Thyroid gland (tissue), 4 donors: Measurements from ENCODE around the gene EVA1C. TPM values are rescaled to one million over a fixed set of nuclear protein-coding genes. Genes with fewer than 3 reads are reported as not detected.
"Not testable (repeated sequence)": the region's sequence is repeated elsewhere in the genome, so short reads cannot be mapped to it uniquely, and the experiment has no call there.

Experiments
- DNase-seq, 2 donors: peaks; one replicate each; pipeline ENCODE4 v3.0.0-alpha.2; 2019
- H3K27ac ChIP-seq, 3 donors: fragments of 200-600 bp; sonication (generic); 1 replicate in 2 of 3; 2 replicates in 1 of 3; pipeline ENCODE4 v1.5.1; 2016 to 2019; ENCODE audit warnings: mild to moderate bottlenecking in 1 of 3, moderate library complexity in 1 of 3
- H3K27me3 ChIP-seq: fragments of 200-600 bp; sonication (generic); one replicate; pipeline ENCODE4 v1.5.1; 2019
- H3K36me3 ChIP-seq, 2 donors: fragments of 200-600 bp; sonication (generic); one replicate each; pipeline ENCODE4 v1.5.1; 2016 to 2019
- H3K4me1 ChIP-seq, 2 donors: fragments of 200-600 bp; sonication (generic); one replicate each; pipeline ENCODE4 v1.5.1; 2017 to 2019
- H3K4me3 ChIP-seq, 3 donors: fragments of 200-600 bp; sonication (generic); replicated peaks in 1 of 3; 1 replicate in 2 of 3; 2 replicates in 1 of 3; pipeline ENCODE4 v1.5.1; 2016; ENCODE audit warnings: mild to moderate bottlenecking in 1 of 3
- H3K9me3 ChIP-seq: fragments of 200-600 bp; sonication (generic); one replicate; pipeline ENCODE4 v1.5.1; 2017
- POLR2A ChIP-seq, 2 donors: fragments of 450-650 bp; IDR thresholded peaks; one replicate each; pipeline ENCODE4 v1.6.1; 2017; ENCODE audit warnings: antibody characterized with exemption in 2 of 2, mild to moderate bottlenecking in 2 of 2, moderate library complexity in 1 of 2
- WGBS, 2 donors: methylation state at CpG; one replicate each; pipeline ENCODE4 v1.1.5; 2017; 5-methylcytosine and 5-hydroxymethylcytosine counted together
- intact Hi-C: fragments of 100-400 bp; cut with DNase I; formaldehyde crosslinking; loops from one replicate; pipeline ENCODE4 v1.15.1; 2023
- total RNA-seq, 4 donors: library from RNA; depleted of rRNA; stranded (reverse); fragments of >200 nt; gene quantifications; one replicate each; pipeline ENCODE4 v1.2.3, GENCODE V29; 2016
- TF ChIP-seq, protein P1 (sequence below), 6 experiments: fragments of 200-600 bp in 3 of 6; fragments of 450-650 bp in 3 of 6; sonication (generic) in 3 of 6; IDR thresholded peaks; one replicate each; pipeline ENCODE4 v1.5.1; 2016 to 2019; ENCODE audit warnings: antibody characterized with exemption in 6 of 6, mild to moderate bottlenecking in 2 of 6, inconsistent platforms in 1 of 6, moderate library complexity in 1 of 6

The EVA1C gene
- total RNA-seq, 4 donors from 2014 or later = 25.4 to 44.6 (median 35.2) TPM

DNA sequence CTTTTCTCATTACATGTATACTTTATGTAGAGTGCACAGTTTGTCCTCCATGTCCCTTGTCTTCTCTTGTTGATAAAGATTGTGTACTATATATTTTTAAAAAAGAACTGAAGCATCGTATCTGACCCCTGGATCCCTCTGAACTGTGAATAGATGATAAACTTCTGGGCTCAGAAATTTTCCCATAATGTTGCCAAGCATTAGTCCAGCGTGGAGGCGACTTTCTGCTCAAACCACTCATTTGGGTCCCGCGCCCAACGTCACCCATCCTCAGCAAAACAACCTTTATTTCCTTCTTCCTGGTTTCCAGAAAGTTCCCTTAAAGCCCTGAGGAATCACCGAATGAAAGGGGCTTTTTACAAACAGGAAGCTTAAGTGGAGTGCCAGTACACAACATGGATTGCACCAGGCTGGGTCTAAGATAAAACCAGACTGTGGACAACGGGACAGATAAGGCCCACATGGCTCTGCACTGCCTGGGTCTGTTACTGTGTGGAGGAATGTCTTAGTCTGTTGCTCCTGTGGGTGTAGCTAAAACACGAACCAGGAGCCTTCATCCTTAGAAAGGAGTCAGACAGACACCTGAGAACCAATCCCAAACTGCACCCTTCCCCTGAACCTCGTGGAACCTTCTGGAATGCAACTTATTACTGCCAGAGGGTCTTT, 15.6 kb downstream of the EVA1C start:
- TF ChIP-seq, protein P1, sequence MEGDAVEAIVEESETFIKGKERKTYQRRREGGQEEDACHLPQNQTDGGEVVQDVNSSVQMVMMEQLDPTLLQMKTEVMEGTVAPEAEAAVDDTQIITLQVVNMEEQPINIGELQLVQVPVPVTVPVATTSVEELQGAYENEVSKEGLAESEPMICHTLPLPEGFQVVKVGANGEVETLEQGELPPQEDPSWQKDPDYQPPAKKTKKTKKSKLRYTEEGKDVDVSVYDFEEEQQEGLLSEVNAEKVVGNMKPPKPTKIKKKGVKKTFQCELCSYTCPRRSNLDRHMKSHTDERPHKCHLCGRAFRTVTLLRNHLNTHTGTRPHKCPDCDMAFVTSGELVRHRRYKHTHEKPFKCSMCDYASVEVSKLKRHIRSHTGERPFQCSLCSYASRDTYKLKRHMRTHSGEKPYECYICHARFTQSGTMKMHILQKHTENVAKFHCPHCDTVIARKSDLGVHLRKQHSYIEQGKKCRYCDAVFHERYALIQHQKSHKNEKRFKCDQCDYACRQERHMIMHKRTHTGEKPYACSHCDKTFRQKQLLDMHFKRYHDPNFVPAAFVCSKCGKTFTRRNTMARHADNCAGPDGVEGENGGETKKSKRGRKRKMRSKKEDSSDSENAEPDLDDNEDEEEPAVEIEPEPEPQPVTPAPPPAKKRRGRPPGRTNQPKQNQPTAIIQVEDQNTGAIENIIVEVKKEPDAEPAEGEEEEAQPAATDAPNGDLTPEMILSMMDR (IDR thresholded peaks at IDR 0.05) = no peak
- no peak for TF ChIP-seq POLR2A (IDR thresholded peaks at IDR 0.05)
- Histone ChIP-seq H3K9me3 (no peaks in the 10 kb centered on the region), H3K27ac (no peak overlapping the region), H3K36me3 (no peaks in the 10 kb centered on the region), H3K27me3 (no peaks in the 10 kb centered on the region), H3K4me1 (peaks cover 5 to 24% of the 10 kb centered on the region in 2 donors), H3K4me3 (no peak overlapping the region)
- WGBS, 2 donors = 74 to 75% methylated on average over 10 of the region's 10 CpGs
- intact Hi-C loops = no loop called here
- no peak for DNase-seq

DNA sequence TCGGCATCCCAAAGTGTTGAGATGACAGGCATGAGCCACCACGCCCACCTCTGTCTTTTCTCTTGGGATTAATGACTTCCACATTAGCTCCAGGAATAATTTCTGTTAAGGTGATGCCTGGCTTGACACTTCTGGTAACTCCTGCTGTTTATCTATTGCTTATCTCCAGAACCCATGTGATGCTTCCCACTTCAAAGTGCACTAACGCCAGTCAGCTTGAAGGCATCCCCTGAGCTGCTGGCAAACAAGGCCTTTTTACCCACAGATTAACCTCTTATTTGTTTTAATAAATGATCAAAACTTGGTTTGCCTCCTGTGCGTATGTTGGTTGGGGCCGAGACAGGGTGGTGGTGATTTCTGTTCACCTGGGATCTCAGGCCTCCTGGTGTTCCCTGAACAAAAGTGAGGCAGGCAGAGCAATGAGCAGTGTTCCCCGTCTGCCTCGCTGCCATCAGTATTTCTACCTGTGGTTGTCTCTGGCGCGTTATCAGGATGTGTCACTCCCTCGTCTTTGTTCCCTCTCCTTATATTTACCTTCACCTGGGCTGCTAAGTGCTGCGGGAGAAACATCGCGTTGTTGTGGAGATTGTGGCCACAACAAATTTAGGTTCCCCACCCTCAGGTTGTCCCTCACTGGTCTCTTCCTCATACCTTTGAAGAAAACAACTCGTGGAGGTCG, 20.6 kb downstream of the EVA1C start:
- H3K27ac ChIP-seq, H3K9me3 ChIP-seq, H3K27me3 ChIP-seq, intact Hi-C loops, DNase-seq, H3K4me1 ChIP-seq, H3K36me3 ChIP-seq, H3K4me3 ChIP-seq: not testable (repeated sequence)
- 80 to 81% methylated on average over 15 of the region's 15 CpGs for WGBS, 2 donors

DNA sequence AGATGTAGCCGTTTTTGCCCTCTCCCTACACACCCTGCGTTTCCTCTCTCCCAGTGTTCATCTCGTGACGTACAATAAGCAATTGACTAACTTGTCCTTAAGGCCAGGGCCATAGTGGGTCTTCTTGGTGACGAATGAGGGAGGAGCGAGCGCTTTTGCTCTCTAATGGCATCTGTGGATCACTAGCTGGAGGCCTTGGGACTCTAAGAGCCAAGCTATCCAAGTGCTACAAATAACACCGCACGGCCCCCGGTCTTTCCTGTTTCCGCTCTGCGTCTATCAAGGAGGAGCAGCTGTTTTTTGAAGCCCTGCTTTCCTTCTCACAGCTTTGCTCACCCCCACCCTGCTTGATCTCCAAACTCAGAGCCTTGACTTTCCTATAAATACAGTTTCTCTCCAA, 25.2 kb downstream of the EVA1C start:
- intact Hi-C loops = no loop called here
- DNase-seq = no peak
- 69 to 81% methylated on average over 12 of the region's 12 CpGs for WGBS, 2 donors
- Histone ChIP-seq H3K27ac (no peak overlapping the region), H3K27me3 (no peaks in the 10 kb centered on the region), H3K4me1 (no peaks in the 10 kb centered on the region), H3K36me3 (no peaks in the 10 kb centered on the region), H3K9me3 (no peaks in the 10 kb centered on the region), H3K4me3 (no peak overlapping the region)
- TF ChIP-seq, protein P1 (IDR thresholded peaks at IDR 0.05) = no peak
- TF ChIP-seq POLR2A (IDR thresholded peaks at IDR 0.05) = no peak

DNA sequence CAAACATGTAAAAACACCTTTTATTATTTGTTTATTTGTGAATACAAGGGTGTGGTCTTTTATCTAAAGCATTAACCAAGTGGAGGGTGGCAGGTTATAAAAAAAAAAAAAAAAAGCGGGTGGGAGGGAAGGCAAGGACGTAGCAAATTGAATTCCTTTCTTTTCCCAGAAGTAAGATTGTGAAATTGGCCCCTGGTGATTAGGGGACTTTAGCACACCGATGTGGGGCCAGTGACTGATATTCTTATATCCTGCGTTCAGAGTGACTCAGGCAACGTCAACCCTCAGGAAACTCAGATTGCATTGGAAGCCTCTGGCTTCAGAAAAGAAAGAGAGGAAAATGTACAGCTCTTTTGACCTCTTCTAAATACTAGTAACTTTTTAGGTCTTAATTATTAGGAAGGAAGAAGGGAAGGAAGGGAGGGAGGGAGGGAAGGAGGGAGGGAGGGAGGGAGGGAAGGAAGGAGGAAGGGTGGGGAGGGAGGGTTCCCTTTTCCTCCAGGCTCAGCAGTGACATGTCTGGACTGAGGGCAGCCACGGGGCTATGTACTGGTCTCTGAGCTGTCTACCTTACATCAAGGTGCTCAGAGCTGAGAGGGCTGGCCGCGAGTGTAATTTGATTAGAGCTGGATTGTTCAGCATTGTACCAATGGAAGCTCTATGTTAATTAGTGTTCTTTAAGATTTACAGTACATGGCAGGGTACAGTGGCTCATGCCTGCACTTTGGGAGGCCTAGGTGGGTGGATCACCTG, 30.2 kb downstream of the EVA1C start:
- Histone ChIP-seq H3K36me3 (no peaks in the 10 kb centered on the region), H3K27me3 (no peaks in the 10 kb centered on the region), H3K4me3 (no peak overlapping the region), H3K4me1 (no peaks in the 10 kb centered on the region), H3K27ac (no peak overlapping the region), H3K9me3 (no peaks in the 10 kb centered on the region)
- no peak for DNase-seq
- 81 to 91% methylated on average over 8 of the region's 8 CpGs for WGBS, 2 donors
- intact Hi-C loops = no loop called here
- TF ChIP-seq, protein P1 (IDR thresholded peaks at IDR 0.05) = no peak
- no peak for TF ChIP-seq POLR2A (IDR thresholded peaks at IDR 0.05)

DNA sequence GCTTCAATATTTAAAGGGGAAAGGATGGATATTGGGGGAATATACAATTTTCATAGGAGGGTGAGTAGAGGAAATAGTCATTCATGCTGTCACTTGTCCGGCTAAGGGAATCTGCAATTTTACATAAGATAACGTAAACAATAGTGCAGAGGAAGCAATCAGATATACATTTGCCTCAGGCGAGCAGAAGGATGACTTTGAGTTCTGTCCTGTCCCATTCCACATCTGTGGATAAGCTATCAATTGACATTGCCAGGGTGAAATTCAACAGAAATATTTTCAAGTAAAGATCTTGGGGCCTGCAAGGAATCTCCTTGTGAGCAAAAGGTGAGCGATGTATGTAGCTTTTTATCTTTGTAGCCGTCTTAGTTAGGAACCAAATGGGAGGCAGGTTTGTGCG, 32.6 kb downstream of the EVA1C start:
- no peaks in the 10 kb centered on the region for H3K36me3 ChIP-seq
- no peaks in the 10 kb centered on the region for H3K9me3 ChIP-seq
- no peak overlapping the region for H3K27ac ChIP-seq
- 94% methylated on average over 6 of the region's 6 CpGs for WGBS, 2 donors
- peaks cover 3 to 6% of the 10 kb centered on the region in 2 donors for H3K4me1 ChIP-seq
- DNase-seq = no peak
- no peaks in the 10 kb centered on the region for H3K27me3 ChIP-seq
- H3K4me3 ChIP-seq = no peak overlapping the region
- TF ChIP-seq POLR2A (IDR thresholded peaks at IDR 0.05) = no peak
- TF ChIP-seq, protein P1 (IDR thresholded peaks at IDR 0.05) = no peak
- intact Hi-C loops = no loop called here

DNA sequence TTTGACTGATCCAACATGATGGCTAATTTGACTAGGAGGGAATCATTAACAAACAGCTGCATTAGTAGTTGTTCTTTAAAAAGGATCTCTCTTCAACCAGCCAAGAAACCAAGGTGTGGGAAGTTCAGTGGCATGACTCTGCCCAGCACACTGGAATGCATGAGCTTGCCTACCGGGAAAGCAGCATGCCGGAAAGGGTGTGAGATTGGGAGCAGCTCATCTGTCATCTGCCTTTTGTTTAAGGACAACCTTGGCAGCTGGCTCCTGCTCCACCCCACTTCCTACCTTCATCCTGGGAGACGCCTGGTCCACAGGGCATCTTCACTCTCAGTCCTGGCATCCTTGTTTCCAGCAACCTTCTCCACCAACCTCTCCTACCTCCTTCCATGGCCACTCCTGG, 33.9 kb downstream of the EVA1C start:
- H3K27me3 ChIP-seq, H3K4me3 ChIP-seq, H3K27ac ChIP-seq, H3K36me3 ChIP-seq, H3K9me3 ChIP-seq, intact Hi-C loops, DNase-seq: not testable (repeated sequence)
- WGBS, 2 donors = 83 to 90% methylated on average over 3 of the region's 3 CpGs
- peaks cover 14 to 20% of the 10 kb centered on the region in 2 donors for H3K4me1 ChIP-seq
